Measurements from ENCODE around the gene MAPK10. TPM values are rescaled to one million over a fixed set of nuclear protein-coding genes. Genes with fewer than 3 reads are reported as not detected.

The MAPK10 gene
- total and polyA plus RNA-seq, 2 experiments from 2014 or later, result 5.9 to 14.8 TPM

- H4K20me1 ChIP-seq (ENCODE audit: insufficient read depth, poor library complexity, severe bottlenecking), result no peaks in the 10 kb centered on the region
- H3K4me2 ChIP-seq, result no peak overlapping the region
- 78% methylated on average over 1 of the region's 1 CpG for WGBS (ENCODE audit: low lambda C conversion rate, missing lambda C conversion rate)
- DNase-seq (ENCODE audit: low spot score), result no peak
- no peaks in the 10 kb centered on the region for H3K27me3 ChIP-seq
- no peak overlapping the region for H3K27ac ChIP-seq
- no peaks in the 10 kb centered on the region for H3K4me1 ChIP-seq (ENCODE audit: insufficient read depth)
- H3K36me3 ChIP-seq (replicated peaks; ENCODE audit: insufficient read depth, low read depth), result no peaks in the 10 kb centered on the region
- no peaks in the 10 kb centered on the region for H3K9me2 ChIP-seq (replicated peaks; ENCODE audit: insufficient read depth)
- TF ChIP-seq EZH2phosphoT487 (IDR thresholded peaks at IDR 0.05; ENCODE audit: low read depth, severe bottlenecking, unreplicated experiment) (no peak), CTCF (IDR thresholded peaks at IDR 0.05; ENCODE audit: poor library complexity) (no peak), EZH2 (IDR thresholded peaks at IDR 0.05; ENCODE audit: borderline replicate concordance) (no peak)
- no peaks in the 10 kb centered on the region for H3K79me2 ChIP-seq
- H3K9me3 ChIP-seq (ENCODE audit: low read depth), result no peaks in the 10 kb centered on the region
- no peak overlapping the region for H3K4me3 ChIP-seq
- no peak overlapping the region for H2AFZ ChIP-seq
Measured at GRCh38 chr4:86250619-86251018, 109.2 kb downstream of the MAPK10 start.

DNA sequence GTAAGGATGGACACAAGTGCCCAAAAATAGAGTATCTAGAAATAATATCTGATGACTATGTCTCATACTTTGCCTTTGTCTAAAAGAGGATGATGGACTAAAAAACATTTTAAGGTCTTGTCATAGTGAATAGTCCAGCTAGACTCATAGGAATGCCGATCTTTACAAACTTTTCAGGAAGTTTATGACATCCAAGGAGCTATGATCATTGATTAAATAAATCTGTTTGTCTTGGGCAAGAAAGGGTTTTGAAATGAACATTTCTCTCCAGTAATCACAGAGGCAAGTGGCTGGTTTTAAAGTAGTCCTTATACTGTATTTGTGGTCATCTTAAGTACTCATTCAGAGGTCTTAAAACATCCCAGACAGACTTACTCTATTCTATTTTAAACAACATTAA is 109.8 kb downstream of the MAPK10 start:
- TF ChIP-seq CTCF (IDR thresholded peaks at IDR 0.05; ENCODE audit: poor library complexity) (no peak), EZH2phosphoT487 (IDR thresholded peaks at IDR 0.05; ENCODE audit: low read depth, severe bottlenecking, unreplicated experiment) (no peak), EZH2 (IDR thresholded peaks at IDR 0.05; ENCODE audit: borderline replicate concordance) (no peak)
- no peaks in the 10 kb centered on the region for H3K36me3 ChIP-seq (replicated peaks; ENCODE audit: insufficient read depth, low read depth)
- no peak overlapping the region for H3K4me3 ChIP-seq
- no peaks in the 10 kb centered on the region for H4K20me1 ChIP-seq (ENCODE audit: insufficient read depth, poor library complexity, severe bottlenecking)
- H2AFZ ChIP-seq, result no peak overlapping the region
- no peaks in the 10 kb centered on the region for H3K9me3 ChIP-seq (ENCODE audit: low read depth)
- H3K4me1 ChIP-seq (ENCODE audit: insufficient read depth), result no peaks in the 10 kb centered on the region
- no peaks in the 10 kb centered on the region for H3K79me2 ChIP-seq
- no peak for DNase-seq (ENCODE audit: low spot score)
- 79% methylated on average over 1 of the region's 1 CpG for WGBS (ENCODE audit: low lambda C conversion rate, missing lambda C conversion rate)
- H3K9me2 ChIP-seq (replicated peaks; ENCODE audit: insufficient read depth), result no peaks in the 10 kb centered on the region
- no peaks in the 10 kb centered on the region for H3K27me3 ChIP-seq
- H3K4me2 ChIP-seq, result no peak overlapping the region
- no peak overlapping the region for H3K27ac ChIP-seq

DNA sequence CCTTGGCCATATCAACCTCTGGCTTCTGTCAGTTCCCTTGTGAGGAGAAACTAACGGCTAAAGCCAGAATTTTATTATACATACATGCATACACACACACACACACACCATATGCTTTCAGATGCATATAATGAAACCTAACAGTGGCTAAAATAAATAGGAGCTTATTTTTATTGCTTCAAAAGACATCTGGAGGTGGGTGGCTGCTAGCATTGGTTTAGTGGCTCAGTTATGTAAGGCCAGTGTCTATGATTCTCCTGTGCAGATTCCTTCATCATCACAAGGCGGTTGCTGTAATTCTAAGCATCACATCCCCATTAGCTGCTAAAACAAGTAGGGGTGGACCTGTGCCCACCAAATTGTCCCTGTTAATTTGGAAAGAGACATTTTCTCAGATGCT is 110.8 kb downstream of the MAPK10 start:
- 72% methylated on average over 2 of the region's 2 CpGs for WGBS (ENCODE audit: low lambda C conversion rate, missing lambda C conversion rate)
- H3K27ac ChIP-seq, result no peak overlapping the region
- H3K4me1 ChIP-seq (ENCODE audit: insufficient read depth), result no peaks in the 10 kb centered on the region
- no peaks in the 10 kb centered on the region for H4K20me1 ChIP-seq (ENCODE audit: insufficient read depth, poor library complexity, severe bottlenecking)
- no peak for DNase-seq (ENCODE audit: low spot score)
- no peaks in the 10 kb centered on the region for H3K36me3 ChIP-seq (replicated peaks; ENCODE audit: insufficient read depth, low read depth)
- H3K27me3 ChIP-seq, result no peaks in the 10 kb centered on the region
- no peak overlapping the region for H3K4me2 ChIP-seq
- no peaks in the 10 kb centered on the region for H3K79me2 ChIP-seq
- H3K9me3 ChIP-seq (ENCODE audit: low read depth), result no peaks in the 10 kb centered on the region
- TF ChIP-seq EZH2phosphoT487 (IDR thresholded peaks at IDR 0.05; ENCODE audit: low read depth, severe bottlenecking, unreplicated experiment) (no peak), CTCF (IDR thresholded peaks at IDR 0.05; ENCODE audit: poor library complexity) (no peak), EZH2 (IDR thresholded peaks at IDR 0.05; ENCODE audit: borderline replicate concordance) (no peak)
- H3K9me2 ChIP-seq (replicated peaks; ENCODE audit: insufficient read depth), result no peaks in the 10 kb centered on the region
- H2AFZ ChIP-seq, result no peak overlapping the region
- H3K4me3 ChIP-seq, result no peak overlapping the region

GRCh38 chr4:86247906-86248305 is 111.9 kb downstream of the MAPK10 start:
- no peaks in the 10 kb centered on the region for H3K27me3 ChIP-seq
- H4K20me1 ChIP-seq (ENCODE audit: insufficient read depth, poor library complexity, severe bottlenecking), result no peaks in the 10 kb centered on the region
- H3K36me3 ChIP-seq (replicated peaks; ENCODE audit: insufficient read depth, low read depth), result no peaks in the 10 kb centered on the region
- DNase-seq (ENCODE audit: low spot score), result no peak
- no peak overlapping the region for H3K27ac ChIP-seq
- TF ChIP-seq EZH2phosphoT487 (IDR thresholded peaks at IDR 0.05; ENCODE audit: low read depth, severe bottlenecking, unreplicated experiment) (no peak), EZH2 (IDR thresholded peaks at IDR 0.05; ENCODE audit: borderline replicate concordance) (no peak), CTCF (IDR thresholded peaks at IDR 0.05; ENCODE audit: poor library complexity) (no peak)
- H3K9me3 ChIP-seq (ENCODE audit: low read depth), result no peaks in the 10 kb centered on the region
- H3K79me2 ChIP-seq, result no peaks in the 10 kb centered on the region
- H2AFZ ChIP-seq, result no peak overlapping the region
- H3K4me1 ChIP-seq (ENCODE audit: insufficient read depth), result no peaks in the 10 kb centered on the region
- WGBS (ENCODE audit: low lambda C conversion rate, missing lambda C conversion rate), result 81% methylated on average over 3 of the region's 3 CpGs
- H3K9me2 ChIP-seq (replicated peaks; ENCODE audit: insufficient read depth), result no peaks in the 10 kb centered on the region
- no peak overlapping the region for H3K4me3 ChIP-seq
- no peak overlapping the region for H3K4me2 ChIP-seq

All from hepatocyte (in vitro differentiated cells).